ENCODE results near the gene TPP1.

The TPP1 gene

DNA sequence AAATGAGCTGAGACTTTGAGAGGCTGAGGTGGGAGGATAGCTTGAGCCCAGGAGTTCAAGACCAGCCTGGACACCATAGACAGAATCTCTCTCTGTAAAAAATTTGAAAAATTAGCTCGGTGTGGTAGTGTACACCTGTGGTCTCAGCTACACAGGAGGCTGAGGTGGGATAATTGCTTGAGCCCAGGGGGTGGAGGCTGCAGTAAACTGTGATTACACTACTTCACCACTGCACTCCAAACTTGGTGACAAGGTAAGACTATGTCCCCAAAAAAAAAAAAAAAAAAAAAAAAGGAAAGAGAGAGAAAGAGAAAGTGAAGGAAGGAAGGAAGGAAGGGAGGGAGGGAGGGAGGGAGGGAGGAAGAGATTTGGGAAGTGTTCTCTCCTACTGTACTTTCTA, 41.1 kb downstream of the TPP1 start:
- no peak overlapping the region for H3K4me3 ChIP-seq (replicated peaks; ENCODE audit: low read depth, low read length)
- no peak for DNase-seq (ENCODE audit: extremely low read depth, low read depth)
- no peak for TF ChIP-seq CTCF (IDR thresholded peaks at IDR 0.05; ENCODE audit: low read depth, low read length, missing control alignments)

DNA sequence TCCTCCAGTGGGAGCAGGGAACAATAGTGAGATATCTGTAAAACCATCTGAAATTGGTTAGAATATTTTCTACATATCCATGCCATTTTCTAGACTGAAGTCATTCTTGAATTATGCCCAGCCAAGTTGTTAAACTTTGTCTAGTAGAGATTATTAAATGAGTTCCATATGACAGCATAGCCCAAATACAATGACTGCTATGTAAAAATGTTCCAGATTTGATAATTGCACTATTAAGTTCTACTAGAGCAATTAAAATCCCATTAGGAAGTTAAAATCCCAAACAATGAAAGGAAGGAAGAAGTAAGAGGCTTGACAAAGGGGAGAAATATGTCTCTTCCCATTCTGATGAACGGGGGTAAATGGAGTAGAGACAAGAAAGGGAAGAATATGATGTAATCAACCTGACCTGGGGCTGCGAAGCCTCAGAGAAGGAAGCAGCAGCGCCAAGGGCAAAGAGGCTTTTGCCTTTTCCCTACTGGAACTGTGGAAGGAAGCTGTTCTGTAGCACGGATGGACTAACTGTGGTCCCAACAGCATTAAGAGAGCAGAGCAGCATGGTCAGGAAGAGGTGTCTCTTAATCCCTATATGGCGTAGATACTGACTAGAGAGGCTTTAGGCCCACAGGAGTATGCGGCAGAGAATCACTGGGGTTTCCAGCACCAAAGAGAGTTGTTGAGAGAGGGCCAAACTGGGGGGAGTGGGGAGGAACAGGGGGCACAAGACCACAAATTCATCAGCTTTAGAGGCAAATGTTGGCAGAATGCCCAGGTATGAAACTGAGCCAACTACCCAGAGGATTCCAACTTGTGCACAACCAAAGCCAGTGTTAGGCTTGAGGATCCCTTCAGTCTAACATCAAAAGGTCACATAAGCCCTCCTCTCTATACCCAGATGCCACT, 42.5 kb downstream of the TPP1 start:
- TF ChIP-seq CTCF (IDR thresholded peaks at IDR 0.05; ENCODE audit: low read depth, low read length, missing control alignments) = no peak
- DNase-seq (ENCODE audit: extremely low read depth, low read depth) = peak; percentile 83

DNA sequence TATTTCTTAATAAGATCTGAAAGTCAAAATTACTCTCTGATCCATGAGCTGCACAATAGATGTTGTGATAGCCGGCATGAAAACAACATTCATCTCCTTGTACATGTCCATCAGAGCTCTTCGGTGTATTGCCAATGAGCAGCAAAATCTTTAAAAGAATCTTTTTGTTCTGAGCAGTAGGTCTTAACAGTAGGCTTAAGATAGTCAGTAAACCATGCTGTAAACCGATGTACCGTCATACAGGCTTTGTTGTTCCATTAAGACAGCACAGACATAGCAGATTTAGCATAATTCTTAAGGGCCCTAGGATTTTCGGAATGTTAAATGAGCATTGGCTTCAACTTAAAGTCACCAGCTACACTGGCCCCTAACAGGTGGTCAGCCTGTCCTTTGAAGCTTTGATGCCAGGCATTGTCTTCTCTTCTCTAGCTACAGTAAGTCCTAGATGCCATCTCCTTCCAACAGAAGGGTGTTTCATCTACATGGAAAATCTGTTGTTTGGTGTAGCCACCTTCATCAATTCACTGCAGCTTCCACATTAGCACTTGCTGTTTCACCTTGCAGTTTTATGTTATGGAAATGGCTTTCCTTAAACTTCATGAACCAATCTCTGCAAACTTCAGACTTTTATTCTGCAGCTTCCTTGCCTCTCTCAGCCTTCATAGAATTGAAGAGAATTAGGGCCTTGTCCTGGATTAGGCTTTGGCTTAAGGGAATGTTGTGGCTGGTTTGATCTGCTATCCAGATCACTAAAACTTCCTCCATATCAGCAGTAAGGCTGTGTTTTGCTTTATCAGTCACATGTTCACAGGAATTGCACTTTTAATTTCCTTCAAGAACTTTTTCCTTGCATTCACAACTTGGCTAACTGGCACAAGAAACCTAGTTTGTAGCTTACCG, 44.2 kb downstream of the TPP1 start:
- DNase-seq (ENCODE audit: extremely low read depth, low read depth) = no peak
- TF ChIP-seq CTCF (IDR thresholded peaks at IDR 0.05; ENCODE audit: low read depth, low read length, missing control alignments) = no peak
- H3K4me3 ChIP-seq (replicated peaks; ENCODE audit: low read depth, low read length) = no peak overlapping the region

More for the DNA sequence above, 42.5 kb downstream of the TPP1 start:
- no peak overlapping the region for H3K4me3 ChIP-seq (replicated peaks; ENCODE audit: low read depth, low read length)

DNA sequence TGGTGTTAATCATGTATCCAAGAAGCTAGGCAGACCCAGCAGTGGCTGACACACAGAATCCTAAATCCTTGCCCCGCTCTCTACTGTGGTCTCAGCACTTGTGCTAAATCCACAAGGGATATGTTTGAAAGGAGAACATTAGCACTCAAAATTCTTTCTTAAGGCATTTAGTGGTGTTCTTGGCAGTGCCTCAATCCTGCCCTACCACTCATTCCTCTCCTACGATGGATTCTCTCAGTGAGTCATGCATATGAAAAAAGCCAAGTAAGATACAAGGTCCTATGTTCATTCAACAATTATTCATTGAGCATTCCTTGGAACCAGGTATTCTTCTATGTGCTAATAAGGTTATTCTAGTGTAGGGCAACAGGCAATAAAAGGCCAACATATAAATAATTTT, 47.0 kb downstream of the TPP1 start:
- peak; percentile 16 for DNase-seq (ENCODE audit: extremely low read depth, low read depth)
- no peak for TF ChIP-seq CTCF (IDR thresholded peaks at IDR 0.05; ENCODE audit: low read depth, low read length, missing control alignments)
- no peak overlapping the region for H3K4me3 ChIP-seq (replicated peaks; ENCODE audit: low read depth, low read length)

GRCh38 chr11:6571434-6572008, 47.7 kb downstream of the TPP1 start:
- TF ChIP-seq CTCF (IDR thresholded peaks at IDR 0.05; ENCODE audit: low read depth, low read length, missing control alignments) = no peak
- H3K4me3 ChIP-seq (replicated peaks; ENCODE audit: low read depth, low read length) = no peak overlapping the region
- DNase-seq (ENCODE audit: extremely low read depth, low read depth) = no peak

- no peak for DNase-seq (ENCODE audit: extremely low read depth, low read depth)
- H3K4me3 ChIP-seq (replicated peaks; ENCODE audit: low read depth, low read length) = no peak overlapping the region
- no peak for TF ChIP-seq CTCF (IDR thresholded peaks at IDR 0.05; ENCODE audit: low read depth, low read length, missing control alignments)
Observed at GRCh38 chr11:6570691-6571427, 48.4 kb downstream of the TPP1 start.

Data from HFF-Myc (cell line).